NCI-H1105 treated with DMSO at 0.1 percent for 48 hours (cell line): Measurements from ENCODE around the gene FAM151B.
"Not testable (repeated sequence)": the region's sequence is repeated elsewhere in the genome, so short reads cannot be mapped to it uniquely, and the experiment has no call there.

ENCODE experiments used
- DNase-seq: peaks from one replicate; lab custom pipeline; 2025; lab: John Stamatoyannopoulos, UW

The FAM151B gene

GRCh38 chr5:80503641-80504040 lies 15.7 kb downstream of the FAM151B start:
- DNase-seq = no peak

GRCh38 chr5:80504833-80505232 lies 16.9 kb downstream of the FAM151B start:
- DNase-seq = no peak

- DNase-seq = no peak
Measured at GRCh38 chr5:80507663-80508062, 19.8 kb downstream of the FAM151B start.

- no peak for DNase-seq
Measured at GRCh38 chr5:80508844-80509243, 20.9 kb downstream of the FAM151B start.

GRCh38 chr5:80509362-80509761 lies 21.5 kb downstream of the FAM151B start:
- DNase-seq = no peak

- no peak for DNase-seq
Measured at GRCh38 chr5:80516826-80517225, 28.9 kb downstream of the FAM151B start.

GRCh38 chr5:80540691-80541090 lies 52.8 kb downstream of the FAM151B start:
- no peak for DNase-seq

GRCh38 chr5:80541392-80541791 lies 53.5 kb downstream of the FAM151B start:
- no peak for DNase-seq

GRCh38 chr5:80554646-80555045 lies 66.7 kb downstream of the FAM151B start:
- DNase-seq = no peak

- no peak for DNase-seq
Measured at GRCh38 chr5:80555099-80555498, 67.2 kb downstream of the FAM151B start.

GRCh38 chr5:80559244-80559643 lies 71.3 kb downstream of the FAM151B start:
- no peak for DNase-seq

GRCh38 chr5:80565330-80565729 lies 77.4 kb downstream of the FAM151B start:
- no peak for DNase-seq

GRCh38 chr5:80566711-80567259 lies 78.9 kb downstream of the FAM151B start:
- DNase-seq = no peak

- no peak for DNase-seq
Measured at GRCh38 chr5:80568251-80568650, 80.4 kb downstream of the FAM151B start.

GRCh38 chr5:80569086-80569960 lies 81.4 kb downstream of the FAM151B start:
- DNase-seq = peak; percentile 12

GRCh38 chr5:80569961-80570786 lies 82.3 kb downstream of the FAM151B start, which contains the start of gene ANKRD34B:
Gene ANKRD34B (minus strand): TSS chr5:80570280. CDS start chr5:80560019, 10,261 bp downstream.
- peak; percentile 42 for DNase-seq

GRCh38 chr5:80573062-80573461 lies 85.2 kb downstream of the FAM151B start:
- no peak for DNase-seq

GRCh38 chr5:80576383-80576782 lies 88.5 kb downstream of the FAM151B start:
- no peak for DNase-seq

GRCh38 chr5:80577707-80578106 lies 89.8 kb downstream of the FAM151B start:
- DNase-seq = no peak

- DNase-seq = no peak
Measured at GRCh38 chr5:80579050-80579449, 91.2 kb downstream of the FAM151B start.

- not testable (repeated sequence) for DNase-seq
Measured at GRCh38 chr5:80580291-80580690, 92.4 kb downstream of the FAM151B start.

GRCh38 chr5:80584770-80585169 lies 96.9 kb downstream of the FAM151B start:
- no peak for DNase-seq
